ENCODE results near the gene ITIH1.

ITIH1 gene

GRCh38 chr3:52820736-52821135 is 43.3 kb downstream of the ITIH1 start:
- DNase-seq (ENCODE audit: insufficient read length, low spot score) (peak; percentile 77), FAIRE-seq (peak; percentile 91)
- TF ChIP-seq POLR2AphosphoS5 (IDR thresholded peaks at IDR 0.05; ENCODE audit: low read depth, low read length) = no peak
- TF ChIP-seq POLR2A (IDR thresholded peaks at IDR 0.05; ENCODE audit: low read depth, low read length) = no peak

- DNase-seq (ENCODE audit: insufficient read length, low spot score) (no peak), FAIRE-seq (no peak)
- TF ChIP-seq SPI1 (IDR thresholded peaks at IDR 0.05; ENCODE audit: low read depth, low read length) = no peak
- no peak for TF ChIP-seq POLR2A (IDR thresholded peaks at IDR 0.05; ENCODE audit: low read depth, low read length)
- no peak for TF ChIP-seq TAF1 (IDR thresholded peaks at IDR 0.05; ENCODE audit: low read depth, low read length)
- TF ChIP-seq POLR2AphosphoS5 (IDR thresholded peaks at IDR 0.05; ENCODE audit: low read depth, low read length) = no peak
- TF ChIP-seq POU2F2 (IDR thresholded peaks at IDR 0.05; ENCODE audit: low read depth, low read length) = no peak
- no peak for TF ChIP-seq PAX5 (IDR thresholded peaks at IDR 0.05; ENCODE audit: insufficient read depth, low read length, severe bottlenecking)
Observed at GRCh38 chr3:52822363-52822762, 45.0 kb downstream of the ITIH1 start.

- DNase-seq (ENCODE audit: insufficient read length, low spot score) = no peak
- TF ChIP-seq POLR2AphosphoS5 (IDR thresholded peaks at IDR 0.05; ENCODE audit: low read depth, low read length) (no peak), POLR2A (IDR thresholded peaks at IDR 0.05; ENCODE audit: low read depth, low read length) (no peak), SPI1 (IDR thresholded peaks at IDR 0.05; ENCODE audit: low read depth, low read length) (no peak), TAF1 (IDR thresholded peaks at IDR 0.05; ENCODE audit: low read depth, low read length) (no peak), POU2F2 (IDR thresholded peaks at IDR 0.05; ENCODE audit: low read depth, low read length) (no peak), PAX5 (IDR thresholded peaks at IDR 0.05; ENCODE audit: insufficient read depth, low read length, severe bottlenecking) (no peak)
- no peak for FAIRE-seq
Observed at GRCh38 chr3:52824037-52824436, 46.6 kb downstream of the ITIH1 start.

- TF ChIP-seq SPI1 (IDR thresholded peaks at IDR 0.05; ENCODE audit: low read depth, low read length) = no peak
- no peak for TF ChIP-seq PAX5 (IDR thresholded peaks at IDR 0.05; ENCODE audit: insufficient read depth, low read length, severe bottlenecking)
- TF ChIP-seq POLR2AphosphoS5 (IDR thresholded peaks at IDR 0.05; ENCODE audit: low read depth, low read length) = no peak
- TF ChIP-seq POU2F2 (IDR thresholded peaks at IDR 0.05; ENCODE audit: low read depth, low read length) = no peak
- no peak for TF ChIP-seq TAF1 (IDR thresholded peaks at IDR 0.05; ENCODE audit: low read depth, low read length)
- no peak for TF ChIP-seq POLR2A (IDR thresholded peaks at IDR 0.05; ENCODE audit: low read depth, low read length)
- DNase-seq (ENCODE audit: insufficient read length, low spot score) (no peak), FAIRE-seq (no peak)
Observed at GRCh38 chr3:52827441-52827840, 50.0 kb downstream of the ITIH1 start.

GRCh38 chr3:52827866-52828376 is 50.5 kb downstream of the ITIH1 start:
- no peak for DNase-seq (ENCODE audit: insufficient read length, low spot score)
- FAIRE-seq = no peak
- TF ChIP-seq POLR2AphosphoS5 (IDR thresholded peaks at IDR 0.05; ENCODE audit: low read depth, low read length) (no peak), PAX5 (IDR thresholded peaks at IDR 0.05; ENCODE audit: insufficient read depth, low read length, severe bottlenecking) (no peak), POU2F2 (IDR thresholded peaks at IDR 0.05; ENCODE audit: low read depth, low read length) (no peak), POLR2A (IDR thresholded peaks at IDR 0.05; ENCODE audit: low read depth, low read length) (no peak), SPI1 (IDR thresholded peaks at IDR 0.05; ENCODE audit: low read depth, low read length) (no peak), TAF1 (IDR thresholded peaks at IDR 0.05; ENCODE audit: low read depth, low read length) (no peak)

GRCh38 chr3:52829482-52829881 is 52.1 kb downstream of the ITIH1 start:
- FAIRE-seq (no peak), DNase-seq (ENCODE audit: insufficient read length, low spot score) (no peak)
- TF ChIP-seq POU2F2 (IDR thresholded peaks at IDR 0.05; ENCODE audit: low read depth, low read length) (no peak), POLR2A (IDR thresholded peaks at IDR 0.05; ENCODE audit: low read depth, low read length) (no peak), SPI1 (IDR thresholded peaks at IDR 0.05; ENCODE audit: low read depth, low read length) (no peak), PAX5 (IDR thresholded peaks at IDR 0.05; ENCODE audit: insufficient read depth, low read length, severe bottlenecking) (no peak), POLR2AphosphoS5 (IDR thresholded peaks at IDR 0.05; ENCODE audit: low read depth, low read length) (no peak), TAF1 (IDR thresholded peaks at IDR 0.05; ENCODE audit: low read depth, low read length) (no peak)

DNA sequence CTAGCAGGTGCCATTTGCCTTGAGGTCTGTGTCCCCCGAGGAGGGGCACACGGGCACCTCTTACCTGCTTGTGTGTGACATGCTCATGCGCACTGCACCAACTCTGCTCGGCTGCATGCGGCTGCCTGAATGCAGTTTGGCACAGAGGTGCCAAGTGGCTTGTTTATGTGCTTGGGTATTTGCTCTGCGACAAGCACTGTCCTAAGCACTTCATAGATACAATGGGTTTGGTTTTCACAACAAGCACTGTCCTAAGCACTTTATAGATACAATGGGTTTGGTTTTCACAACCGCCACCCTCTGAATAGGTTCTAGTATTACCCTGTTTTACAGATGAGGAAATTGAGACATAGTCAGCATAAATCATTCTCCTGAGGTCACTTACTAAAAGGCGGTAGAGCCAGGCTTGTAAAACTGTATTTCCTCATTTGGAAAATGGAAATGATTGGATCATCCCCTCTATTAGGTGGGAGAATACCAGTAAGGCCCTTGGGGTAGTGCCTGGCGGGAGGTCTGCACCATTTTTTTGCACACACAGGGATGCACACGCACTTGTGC is 52.6 kb downstream of the ITIH1 start:
- no peak for DNase-seq (ENCODE audit: insufficient read length, low spot score)
- no peak for FAIRE-seq

GRCh38 chr3:52830535-52831258 is 53.3 kb downstream of the ITIH1 start, which contains the start of gene ITIH4:
ITIH4 (minus strand) TSS chr3:52830672; CDS start chr3:52830642, 30 bp downstream.
- no peak for TF ChIP-seq POU2F2 (IDR thresholded peaks at IDR 0.05; ENCODE audit: low read depth, low read length)
- TF ChIP-seq TAF1 (IDR thresholded peaks at IDR 0.05; ENCODE audit: low read depth, low read length) = no peak
- TF ChIP-seq SPI1 (IDR thresholded peaks at IDR 0.05; ENCODE audit: low read depth, low read length) = no peak
- TF ChIP-seq POLR2AphosphoS5 (IDR thresholded peaks at IDR 0.05; ENCODE audit: low read depth, low read length) = no peak
- TF ChIP-seq PAX5 (IDR thresholded peaks at IDR 0.05; ENCODE audit: insufficient read depth, low read length, severe bottlenecking) = no peak
- TF ChIP-seq POLR2A (IDR thresholded peaks at IDR 0.05; ENCODE audit: low read depth, low read length) = no peak
- FAIRE-seq (no peak), DNase-seq (ENCODE audit: insufficient read length, low spot score) (no peak)

More for the DNA sequence above, 52.6 kb downstream of the ITIH1 start:
- TF ChIP-seq POU2F2 (IDR thresholded peaks at IDR 0.05; ENCODE audit: low read depth, low read length) = no peak
- no peak for TF ChIP-seq PAX5 (IDR thresholded peaks at IDR 0.05; ENCODE audit: insufficient read depth, low read length, severe bottlenecking)
- TF ChIP-seq SPI1 (IDR thresholded peaks at IDR 0.05; ENCODE audit: low read depth, low read length) = no peak
- TF ChIP-seq TAF1 (IDR thresholded peaks at IDR 0.05; ENCODE audit: low read depth, low read length) = no peak
- TF ChIP-seq POLR2AphosphoS5 (IDR thresholded peaks at IDR 0.05; ENCODE audit: low read depth, low read length) = no peak
- TF ChIP-seq POLR2A (IDR thresholded peaks at IDR 0.05; ENCODE audit: low read depth, low read length) = no peak

DNA sequence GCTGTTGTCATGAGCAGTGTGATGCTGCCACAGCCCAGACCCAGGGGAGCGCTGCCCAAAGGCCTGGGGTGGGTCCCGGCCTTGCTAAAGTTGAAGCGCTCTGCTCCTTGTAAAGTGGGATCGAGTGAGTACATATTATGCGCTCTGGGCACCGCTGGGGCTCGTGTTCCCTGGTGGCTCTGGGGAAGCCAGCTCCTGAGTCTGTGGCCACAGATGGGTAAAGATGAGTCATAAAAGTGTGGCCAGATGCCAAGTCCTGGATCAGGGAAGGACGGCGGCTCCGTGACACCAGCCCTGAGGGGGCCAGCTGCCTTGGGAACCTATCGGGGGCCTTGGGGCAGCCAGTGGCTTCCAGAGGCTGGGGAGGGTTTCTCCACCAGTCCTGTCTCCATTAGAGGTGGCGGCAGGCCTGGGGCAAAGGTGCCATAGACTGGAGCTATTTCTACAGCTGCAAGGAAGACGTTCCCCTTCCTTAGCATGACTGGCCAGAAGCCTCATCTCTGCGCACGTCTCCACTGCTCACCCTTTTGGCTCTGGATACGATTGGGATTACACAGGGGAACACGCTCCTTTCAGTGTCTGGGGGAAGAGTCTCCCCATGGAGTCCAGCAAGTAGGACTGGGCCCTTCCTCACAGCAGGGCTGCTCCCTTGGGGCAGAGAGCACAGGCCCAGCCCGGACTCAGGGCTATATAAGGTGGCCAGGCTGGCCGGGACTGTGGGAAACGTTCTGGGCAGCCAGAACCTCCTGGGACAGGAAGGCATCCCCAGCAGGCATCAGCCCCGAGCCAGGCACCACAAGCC is 54.3 kb downstream of the ITIH1 start:
- no peak for DNase-seq (ENCODE audit: insufficient read length, low spot score)
- FAIRE-seq = no peak

More for the DNA sequence above, 54.3 kb downstream of the ITIH1 start:
- TF ChIP-seq POLR2AphosphoS5 (IDR thresholded peaks at IDR 0.05; ENCODE audit: low read depth, low read length) = no peak
- TF ChIP-seq POU2F2 (IDR thresholded peaks at IDR 0.05; ENCODE audit: low read depth, low read length) = no peak
- TF ChIP-seq TAF1 (IDR thresholded peaks at IDR 0.05; ENCODE audit: low read depth, low read length) = no peak
- TF ChIP-seq SPI1 (IDR thresholded peaks at IDR 0.05; ENCODE audit: low read depth, low read length) = no peak
- no peak for TF ChIP-seq POLR2A (IDR thresholded peaks at IDR 0.05; ENCODE audit: low read depth, low read length)
- no peak for TF ChIP-seq PAX5 (IDR thresholded peaks at IDR 0.05; ENCODE audit: insufficient read depth, low read length, severe bottlenecking)
